Keratinocyte (primary cell): Measurements from ENCODE around the gene SELENON.

Experiments used
- CTCF ChIP-seq, 3 experiments: IDR thresholded peaks in 1 of 3; conservative IDR thresholded peaks in 1 of 3; optimal IDR thresholded peaks in 1 of 3; 2 replicates in 2 of 3; 3 replicates in 1 of 3; pipeline versions ENCODE3 to v1.5.1; 2011; ENCODE audit warnings: low read length in 3 of 3, mild to moderate bottlenecking in 3 of 3, moderate library complexity in 2 of 3, control low read depth in 1 of 3, inconsistent platforms in 1 of 3; ENCODE audit not compliant: insufficient read depth in 2 of 3; ENCODE audit errors: extremely low read depth in 1 of 3
- EZH2 ChIP-seq: IDR thresholded peaks from one replicate; pipeline ENCODE4 v1.6.1; 2012; ENCODE audit warnings: inconsistent platforms, mild to moderate bottlenecking, low read length, moderate library complexity

- TF ChIP-seq CTCF (optimal IDR thresholded peaks at IDR 0.05 in 1 of 3, IDR thresholded peaks at IDR 0.05 in 1 of 3, conservative IDR thresholded peaks at IDR 0.05 in 1 of 3; ENCODE audit: extremely low read depth in 1 of 3, insufficient read depth in 2 of 3, low read length in 3 of 3) (no peak), EZH2 (no peak)
These were observed 20.6 kb upstream of the SELENON start for GRCh38 chr1:25779388-25779787.
